Activated naive CD8-positive, alpha-beta T cell (primary cell): Measurements from ENCODE around the gene EPX.
A peak's percentile ranks its signal among the peaks of the same experiment; 100 is the strongest.
"Not testable (repeated sequence)": the region's sequence is repeated elsewhere in the genome, so short reads cannot be mapped to it uniquely, and the experiment has no call there.

Experiments used
- H3K27ac Mint-ChIP-seq: one replicate; pipeline ENCODE4 v1.8.0; 2021; ENCODE audit warnings: mixed read lengths
- H3K27me3 Mint-ChIP-seq: one replicate; pipeline ENCODE4 v1.8.0; 2021; ENCODE audit warnings: mixed read lengths
- H3K36me3 Mint-ChIP-seq: one replicate; pipeline ENCODE4 v1.8.0; 2021; ENCODE audit warnings: mixed read lengths
- H3K4me1 Mint-ChIP-seq: one replicate; pipeline ENCODE4 v1.8.0; 2021; ENCODE audit warnings: low read depth, mixed read lengths
- H3K4me3 Mint-ChIP-seq: one replicate; pipeline ENCODE4 v1.8.0; 2021; ENCODE audit warnings: mild to moderate bottlenecking, mixed read lengths
- H3K9me3 Mint-ChIP-seq: one replicate; pipeline ENCODE4 v1.8.0; 2021; ENCODE audit warnings: low read depth, mixed read lengths

EPX gene

GRCh38 chr17:58192612-58193011 lies at the start of gene EPX:
Gene EPX, plus strand, starts transcription at chr17:58192726. Its CDS starts 121 bp downstream, at chr17:58192847.
- Mint-ChIP-seq H3K27ac (no peak within 1 kb of the TSS), H3K36me3 (no peaks in the 10 kb centered on the region), H3K27me3 (peaks cover 3% of the 10 kb centered on the region), H3K4me1 (no peaks in the 10 kb centered on the region), H3K9me3 (no peaks in the 10 kb centered on the region), H3K4me3 (no peak within 1 kb of the TSS)

GRCh38 chr17:58143335-58143734 lies 49.2 kb upstream of the EPX start:
- not testable (repeated sequence) for H3K27ac Mint-ChIP-seq, H3K4me1 Mint-ChIP-seq, H3K27me3 Mint-ChIP-seq, H3K4me3 Mint-ChIP-seq
- Mint-ChIP-seq H3K9me3 (peaks cover 25% of the 10 kb centered on the region), H3K36me3 (peaks cover 28% of the 10 kb centered on the region)

- Mint-ChIP-seq H3K27ac (no peak overlapping the region), H3K36me3 (peaks cover 31% of the 10 kb centered on the region), H3K27me3 (no peaks in the 10 kb centered on the region), H3K4me3 (no peak overlapping the region), H3K9me3 (peaks cover 28% of the 10 kb centered on the region), H3K4me1 (peaks cover 6% of the 10 kb centered on the region)
These were observed 47.7 kb upstream of the EPX start for GRCh38 chr17:58144801-58145200.

- Mint-ChIP-seq H3K4me3 (no peak within 1 kb of the TSS), H3K27ac (no peak within 1 kb of the TSS), H3K27me3 (no peaks in the 10 kb centered on the region)
These were observed 44.5 kb upstream of the EPX start, which contains the start of gene OR4D1 for GRCh38 chr17:58147930-58148434. Gene OR4D1, plus strand, starts transcription at chr17:58148384. Its CDS starts 6,770 bp downstream, at chr17:58155154.

GRCh38 chr17:58148609-58149008 lies 43.9 kb upstream of the EPX start:
- Mint-ChIP-seq H3K27ac (no peak overlapping the region), H3K36me3 (peaks cover 37% of the 10 kb centered on the region), H3K4me3 (no peak overlapping the region), H3K27me3 (no peaks in the 10 kb centered on the region), H3K4me1 (peaks cover 34% of the 10 kb centered on the region), H3K9me3 (peaks cover 28% of the 10 kb centered on the region)

More at GRCh38 chr17:58147930-58148434, 44.5 kb upstream of the EPX start, which contains the start of gene OR4D1:
- Mint-ChIP-seq H3K9me3 (peaks cover 28% of the 10 kb centered on the region), H3K4me1 (peaks cover 28% of the 10 kb centered on the region), H3K36me3 (peaks cover 37% of the 10 kb centered on the region)

GRCh38 chr17:58150394-58150793 lies 42.1 kb upstream of the EPX start:
- H3K9me3 Mint-ChIP-seq, result peaks cover 15% of the 10 kb centered on the region
- peaks cover 30% of the 10 kb centered on the region for H3K36me3 Mint-ChIP-seq
- peaks cover 51% of the 10 kb centered on the region for H3K4me1 Mint-ChIP-seq
- no peak overlapping the region for H3K27ac Mint-ChIP-seq
- no peak overlapping the region for H3K4me3 Mint-ChIP-seq
- no peaks in the 10 kb centered on the region for H3K27me3 Mint-ChIP-seq

GRCh38 chr17:58153046-58153445 lies 39.5 kb upstream of the EPX start:
- Mint-ChIP-seq H3K27me3 (no peaks in the 10 kb centered on the region), H3K27ac (peak overlapping the region; percentile 91), H3K4me1 (peaks cover 71% of the 10 kb centered on the region), H3K36me3 (peaks cover 13% of the 10 kb centered on the region), H3K4me3 (peak overlapping the region; percentile 60), H3K9me3 (peaks cover 3% of the 10 kb centered on the region)

GRCh38 chr17:58153671-58154070 lies 38.9 kb upstream of the EPX start:
- peaks cover 13% of the 10 kb centered on the region for H3K36me3 Mint-ChIP-seq
- H3K27ac Mint-ChIP-seq, result peak overlapping the region; percentile 91
- H3K27me3 Mint-ChIP-seq, result no peaks in the 10 kb centered on the region
- H3K9me3 Mint-ChIP-seq, result peaks cover 3% of the 10 kb centered on the region
- peak overlapping the region; percentile 60 for H3K4me3 Mint-ChIP-seq
- H3K4me1 Mint-ChIP-seq, result peaks cover 75% of the 10 kb centered on the region

GRCh38 chr17:58156839-58157803 lies 35.4 kb upstream of the EPX start:
- Mint-ChIP-seq H3K4me1 (peaks cover 70% of the 10 kb centered on the region), H3K4me3 (peak overlapping the region; percentile 92), H3K9me3 (no peaks in the 10 kb centered on the region), H3K27me3 (no peaks in the 10 kb centered on the region), H3K36me3 (peaks cover 6% of the 10 kb centered on the region), H3K27ac (peak overlapping the region; percentile 96)

GRCh38 chr17:58158181-58158580 lies 34.3 kb upstream of the EPX start:
- peak overlapping the region; percentile 32 for H3K4me3 Mint-ChIP-seq
- peaks cover 59% of the 10 kb centered on the region for H3K4me1 Mint-ChIP-seq
- H3K36me3 Mint-ChIP-seq, result peaks cover 8% of the 10 kb centered on the region
- H3K27me3 Mint-ChIP-seq, result no peaks in the 10 kb centered on the region
- peaks cover 3% of the 10 kb centered on the region for H3K9me3 Mint-ChIP-seq
- H3K27ac Mint-ChIP-seq, result no peak overlapping the region

GRCh38 chr17:58161566-58161965 lies 31.0 kb upstream of the EPX start:
- peaks cover 5% of the 10 kb centered on the region for H3K36me3 Mint-ChIP-seq
- peaks cover 6% of the 10 kb centered on the region for H3K9me3 Mint-ChIP-seq
- peaks cover 34% of the 10 kb centered on the region for H3K4me1 Mint-ChIP-seq
- H3K27ac Mint-ChIP-seq, result no peak overlapping the region
- H3K4me3 Mint-ChIP-seq, result no peak overlapping the region
- H3K27me3 Mint-ChIP-seq, result no peaks in the 10 kb centered on the region

- Mint-ChIP-seq H3K27me3 (no peaks in the 10 kb centered on the region), H3K4me1 (peaks cover 41% of the 10 kb centered on the region), H3K27ac (no peak overlapping the region), H3K4me3 (no peak overlapping the region), H3K9me3 (peaks cover 6% of the 10 kb centered on the region), H3K36me3 (peaks cover 4% of the 10 kb centered on the region)
These were observed 26.5 kb upstream of the EPX start for GRCh38 chr17:58165981-58166380.

GRCh38 chr17:58166682-58167081 lies 25.8 kb upstream of the EPX start, which contains the start of gene OR4D2:
Gene OR4D2, plus strand, starts transcription at chr17:58166982. Its CDS starts 2,674 bp downstream, at chr17:58169656.
- H3K4me1 Mint-ChIP-seq, result peaks cover 46% of the 10 kb centered on the region
- no peaks in the 10 kb centered on the region for H3K27me3 Mint-ChIP-seq
- peaks cover 6% of the 10 kb centered on the region for H3K9me3 Mint-ChIP-seq
- no peak within 1 kb of the TSS for H3K4me3 Mint-ChIP-seq
- peak within 1 kb of the TSS; percentile 51 for H3K27ac Mint-ChIP-seq
- H3K36me3 Mint-ChIP-seq, result peaks cover 4% of the 10 kb centered on the region

GRCh38 chr17:58170622-58171021 lies 21.9 kb upstream of the EPX start:
- Mint-ChIP-seq H3K27me3 (no peaks in the 10 kb centered on the region), H3K4me1 (peaks cover 51% of the 10 kb centered on the region), H3K4me3 (peak overlapping the region; percentile 22), H3K36me3 (peaks cover 2% of the 10 kb centered on the region), H3K27ac (peak overlapping the region; percentile 81), H3K9me3 (no peaks in the 10 kb centered on the region)

GRCh38 chr17:58172369-58173071 lies 20.0 kb upstream of the EPX start:
- H3K4me1 Mint-ChIP-seq, result peaks cover 43% of the 10 kb centered on the region
- no peaks in the 10 kb centered on the region for H3K36me3 Mint-ChIP-seq
- no peaks in the 10 kb centered on the region for H3K27me3 Mint-ChIP-seq
- no peak overlapping the region for H3K4me3 Mint-ChIP-seq
- H3K9me3 Mint-ChIP-seq, result no peaks in the 10 kb centered on the region
- H3K27ac Mint-ChIP-seq, result peak overlapping the region; percentile 83
